H1 (cell line): ENCODE measurements around the gene P4HA1. TPM values are rescaled to one million over a fixed set of nuclear protein-coding genes. Genes with fewer than 3 reads are reported as not detected.
"Not testable (repeated sequence)": the region's sequence is repeated elsewhere in the genome, so short reads cannot be mapped to it uniquely, and the experiment has no call there.

Experiments
- CTCF ChIA-PET: fragments of 300-600 bp; sonication (Branson Sonifier 250); formaldehyde crosslinking; loops from one replicate; lab custom pipeline; 2021; ENCODE audit not compliant: partially characterized antibody; lab: Charles Lee
- POLR2A ChIA-PET: fragments of 300-600 bp; sonication (Branson Sonifier 250); formaldehyde crosslinking; loops from one replicate; lab custom pipeline; 2021; ENCODE audit warnings: inconsistent platforms; ENCODE audit not compliant: partially characterized antibody; lab: Charles Lee
- DNase-seq, 2 experiments: peaks; one replicate each; pipeline versions ENCODE4 v3.0.0 to v3.0.0-alpha.2; 2010 to 2022; ENCODE audit warnings: low spot score in 2 of 2, low read depth in 1 of 2, mixed read lengths in 1 of 2
- FAIRE-seq: peaks from 2 replicates; lab custom pipeline; 2011; peaks lifted over from hg19 to GRCh38; lab: Jason Lieb, UNC
- H2AFZ ChIP-seq: 2 replicates; pipeline ENCODE4 v1.8.1; 2012; ENCODE audit warnings: low read length, inconsistent platforms
- H2AK5ac ChIP-seq: 2 replicates; pipeline ENCODE4 v1.6.1; 2013; ENCODE audit warnings: low read depth, low read length
- H2BK120ac ChIP-seq: replicated peaks from 2 replicates; pipeline ENCODE3; 2013; ENCODE audit warnings: low read depth, low read length, inconsistent platforms
- H2BK12ac ChIP-seq: 2 replicates; pipeline ENCODE4 v1.6.1; 2013; ENCODE audit warnings: low read depth, low read length
- H2BK15ac ChIP-seq: 2 replicates; pipeline ENCODE4 v1.6.1; 2013; ENCODE audit warnings: low read length
- H2BK20ac ChIP-seq: 2 replicates; pipeline ENCODE4 v1.6.1; 2013; ENCODE audit warnings: low read length
- H2BK5ac ChIP-seq: 2 replicates; pipeline ENCODE4 v1.6.1; 2013; ENCODE audit warnings: low read depth, low read length
- H3K14ac ChIP-seq: 2 replicates; pipeline ENCODE4 v1.6.1; 2013; ENCODE audit warnings: inconsistent platforms; ENCODE audit not compliant: insufficient read length
- H3K18ac ChIP-seq: 2 replicates; pipeline ENCODE4 v1.6.1; 2013; ENCODE audit warnings: low read length; ENCODE audit errors: extremely low read depth
- H3K23ac ChIP-seq: 2 replicates; pipeline ENCODE4 v1.6.1; 2013; ENCODE audit warnings: inconsistent platforms; ENCODE audit not compliant: insufficient read length
- H3K23me2 ChIP-seq: 2 replicates; pipeline ENCODE4 v1.6.1; 2013; ENCODE audit warnings: low read depth, low read length
- H3K27ac ChIP-seq: 2 replicates; pipeline ENCODE4 v1.6.1; 2011; ENCODE audit warnings: low read depth, low read length, inconsistent platforms
- H3K27me3 ChIP-seq, 4 experiments: replicated peaks in 1 of 4; 1 replicate in 1 of 4; 2 replicates in 3 of 4; pipeline versions ENCODE4 v1.6.1 to v1.8.1; 2011 to 2013; ENCODE audit warnings: low read length in 3 of 4, mild to moderate bottlenecking in 3 of 4, inconsistent platforms in 2 of 4, mixed read lengths in 2 of 4, moderate library complexity in 1 of 4; ENCODE audit not compliant: control insufficient read depth in 3 of 4, insufficient read depth in 3 of 4; ENCODE audit errors: extremely low read depth in 1 of 4
- H3K36me3 ChIP-seq, 4 experiments: 2 replicates each; pipeline versions ENCODE4 v1.6.1 to v1.8.1; 2011 to 2013; ENCODE audit warnings: mild to moderate bottlenecking in 4 of 4, low read length in 3 of 4, moderate library complexity in 2 of 4, control low read depth in 1 of 4, inconsistent platforms in 1 of 4; ENCODE audit not compliant: insufficient read depth in 4 of 4, control insufficient read depth in 2 of 4
- H3K4ac ChIP-seq: replicated peaks from 2 replicates; pipeline ENCODE3; 2013; ENCODE audit warnings: low read length, low read depth, mixed read lengths, inconsistent platforms; ENCODE audit not compliant: insufficient read length
- H3K4me1 ChIP-seq, 4 experiments: replicated peaks in 1 of 4; 1 replicate in 1 of 4; 2 replicates in 3 of 4; pipeline versions ENCODE4 v1.6.1 to v1.8.1; 2011 to 2013; ENCODE audit warnings: low read length in 3 of 4, inconsistent platforms in 2 of 4, mixed read lengths in 1 of 4; ENCODE audit not compliant: insufficient read depth in 4 of 4, control insufficient read depth in 3 of 4
- H3K4me2 ChIP-seq, 2 experiments: 2 replicates each; pipeline versions ENCODE4 v1.6.1 to v1.8.1; 2011 to 2013; ENCODE audit warnings: low read depth in 2 of 2, low read length in 2 of 2, control low read depth in 1 of 2, inconsistent platforms in 1 of 2, mild to moderate bottlenecking in 1 of 2; ENCODE audit not compliant: insufficient read depth in 1 of 2
- H3K4me3 ChIP-seq, 4 experiments: fragments of 200-600, 300-600 bp in 1 of 4; sonication (generic), shearing (Covaris generic), sonication (Bioruptor Twin) in 1 of 4; 2 replicates each; pipeline versions ENCODE4 v1.5.1 to v1.8.1; 2011 to 2016; ENCODE audit warnings: low read length in 4 of 4, low read depth in 3 of 4, control low read depth in 2 of 4, inconsistent platforms in 2 of 4, mild to moderate bottlenecking in 2 of 4, mixed read lengths in 1 of 4, moderate library complexity in 1 of 4; ENCODE audit not compliant: insufficient read depth in 2 of 4; ENCODE audit errors: extremely low read depth in 1 of 4
- H3K56ac ChIP-seq: replicated peaks from 2 replicates; pipeline ENCODE3; 2013; ENCODE audit warnings: low read depth, mild to moderate bottlenecking, mixed read lengths, low read length, inconsistent platforms; ENCODE audit not compliant: insufficient read length
- H3K79me1 ChIP-seq: 2 replicates; pipeline ENCODE4 v1.6.1; 2013; ENCODE audit warnings: low read depth, low read length, control low read depth
- H3K79me2 ChIP-seq, 2 experiments: 2 replicates each; pipeline versions ENCODE4 v1.6.1 to v1.8.1; 2012 to 2013; ENCODE audit warnings: low read length in 2 of 2, mild to moderate bottlenecking in 2 of 2, inconsistent platforms in 1 of 2; ENCODE audit not compliant: insufficient read depth in 2 of 2, control insufficient read depth in 1 of 2
- H3K9ac ChIP-seq, 4 experiments: replicated peaks in 1 of 4; 1 replicate in 1 of 4; 2 replicates in 3 of 4; pipeline versions ENCODE4 v1.6.1 to v1.8.1; 2011 to 2013; ENCODE audit warnings: low read depth in 3 of 4, low read length in 3 of 4, control low read depth in 2 of 4, mild to moderate bottlenecking in 2 of 4, moderate library complexity in 2 of 4, inconsistent platforms in 1 of 4; ENCODE audit errors: extremely low read depth in 1 of 4
- H3K9me3 ChIP-seq, 2 experiments: 2 replicates each; pipeline versions ENCODE4 v1.6.1 to v1.8.1; 2012 to 2013; ENCODE audit warnings: mild to moderate bottlenecking in 2 of 2, moderate library complexity in 2 of 2, control low read depth in 1 of 2, inconsistent platforms in 1 of 2, low read depth in 1 of 2, low read length in 1 of 2, mixed read lengths in 1 of 2; ENCODE audit not compliant: insufficient read depth in 2 of 2
- H4K20me1 ChIP-seq, 2 experiments: replicated peaks in 1 of 2; 2 replicates each; pipeline versions ENCODE3 to v1.8.1; 2011 to 2013; ENCODE audit warnings: inconsistent platforms in 2 of 2, low read length in 2 of 2, mild to moderate bottlenecking in 1 of 2; ENCODE audit not compliant: insufficient read depth in 2 of 2, control insufficient read depth in 1 of 2
- H4K5ac ChIP-seq: 2 replicates; pipeline ENCODE4 v1.6.1; 2013; ENCODE audit warnings: low read length, low read depth, mixed read lengths, inconsistent platforms; ENCODE audit not compliant: insufficient read length
- H4K8ac ChIP-seq: 2 replicates; pipeline ENCODE4 v1.8.0; 2013; ENCODE audit warnings: mild to moderate bottlenecking, moderate library complexity, low read length, inconsistent platforms; ENCODE audit not compliant: insufficient read depth; ENCODE audit errors: extremely low read depth
- H4K91ac ChIP-seq: replicated peaks from 2 replicates; pipeline ENCODE3; 2013; ENCODE audit warnings: low read length, mixed read lengths, inconsistent platforms; ENCODE audit not compliant: insufficient read length
- WGBS, 2 experiments: shearing (Covaris generic) in 1 of 2; methylation state at CpG; one replicate each; pipeline versions ENCODE4 v1.1.6 to v1.1.7; 2013 to 2015; ENCODE audit warnings: low lambda C conversion rate in 2 of 2, mixed read lengths in 2 of 2, inconsistent platforms in 1 of 2, low coverage in 1 of 2, missing lambda C conversion rate in 1 of 2; ENCODE audit not compliant: insufficient replicate concordance in 2 of 2, insufficient coverage in 1 of 2, insufficient read length in 1 of 2; ENCODE audit errors: extremely low coverage in 1 of 2, missing lambda C conversion rate in 1 of 2; 5-methylcytosine and 5-hydroxymethylcytosine counted together
- polyA plus RNA-seq, 7 experiments: library from polyadenylated mRNA; depleted of rRNA in 3 of 7; stranded (reverse) in 5 of 7; unstranded in 2 of 7; fragments of >200 nt in 5 of 7; fragments of 200-250 nt in 2 of 7; gene quantifications; 1 replicate in 5 of 7; 2 replicates in 1 of 7; 4 replicates in 1 of 7; pipeline versions ENCODE4 v1.2.1 to v1.2.3, GENCODE V29; 2011 to 2013; ENCODE audit warnings: missing spikeins in 2 of 7, mixed read lengths in 2 of 7
- total RNA-seq: library from RNA; stranded (reverse); fragmentation: NEBNext Ultra II Directional; extraction: Animal tissue kit (Norgen Biotek cat#: 25700); gene quantifications from 2 replicates; pipeline ENCODE4 v1.2.1, GENCODE V29; 2021

Gene P4HA1
- total and polyA plus RNA-seq, 2 of the 8 experiments (the other 6 are each of a cell fraction or from before 2014, with no cell fraction given), result 12.0 to 25.7 TPM

GRCh38 chr10:73023455-73024070 lies 73.1 kb downstream of the P4HA1 start:
- H2AK5ac ChIP-seq, H3K18ac ChIP-seq, H3K79me1 ChIP-seq, H4K91ac ChIP-seq, H2BK20ac ChIP-seq, H3K9me3 ChIP-seq, H3K4me3 ChIP-seq, H4K8ac ChIP-seq, H3K23ac ChIP-seq, FAIRE-seq, H3K27ac ChIP-seq, H3K27me3 ChIP-seq, CTCF ChIA-PET, H3K9ac ChIP-seq, H3K79me2 ChIP-seq, H3K4me2 ChIP-seq, H3K23me2 ChIP-seq, H4K20me1 ChIP-seq, H4K5ac ChIP-seq, H2AFZ ChIP-seq, H3K36me3 ChIP-seq, H2BK15ac ChIP-seq, H2BK120ac ChIP-seq, H3K4ac ChIP-seq, H3K14ac ChIP-seq, DNase-seq, H2BK5ac ChIP-seq, H2BK12ac ChIP-seq, POLR2A ChIA-PET, H3K4me1 ChIP-seq, H3K56ac ChIP-seq: not testable (repeated sequence)
- WGBS, 2 experiments, result 95% methylated on average over 7 of the region's 7 CpGs; no CpG with 5 or more reads in 1 of the 2 experiments

GRCh38 chr10:73022961-73023360 lies 73.7 kb downstream of the P4HA1 start:
- not testable (repeated sequence) for H2BK12ac ChIP-seq, H3K4ac ChIP-seq, H3K4me1 ChIP-seq, H4K8ac ChIP-seq, DNase-seq, H2AFZ ChIP-seq, H4K20me1 ChIP-seq, H2BK5ac ChIP-seq, H3K23ac ChIP-seq, H3K14ac ChIP-seq, H2BK15ac ChIP-seq, H3K27ac ChIP-seq, H2BK120ac ChIP-seq, H3K4me3 ChIP-seq, H3K56ac ChIP-seq, H3K79me2 ChIP-seq, H2AK5ac ChIP-seq, H3K79me1 ChIP-seq, H3K27me3 ChIP-seq, H4K5ac ChIP-seq, H3K23me2 ChIP-seq, H3K9me3 ChIP-seq, H3K9ac ChIP-seq, H4K91ac ChIP-seq, H3K4me2 ChIP-seq, FAIRE-seq, H3K36me3 ChIP-seq, H3K18ac ChIP-seq, H2BK20ac ChIP-seq
- WGBS, 2 experiments, result 86% methylated on average over 4 of the region's 4 CpGs; no CpG with 5 or more reads in 1 of the 2 experiments
- ChIA-PET POLR2A (interaction anchor here (1.1 kb wide), 1 partner anchor 9 kb away, joined by 5 read pairs; no protein-coding TSS in a partner anchor), CTCF (interaction anchor here (1.0 kb wide), 1 partner anchor 657 kb away, joined by 3 read pairs; no protein-coding TSS in a partner anchor)
